Colon (tissue), 2 donors: Measurements from ENCODE around the gene ZNF177.

Experiments used
- FAIRE-seq: peaks from 2 replicates; lab custom pipeline; 2012; peaks lifted over from hg19 to GRCh38; lab: Jason Lieb, UNC
- donor health status: control.
- donor health status: control.

The ZNF177 gene

GRCh38 chr19:9430444-9430843 is 67.6 kb downstream of the ZNF177 start:
- FAIRE-seq, result no peak

DNA sequence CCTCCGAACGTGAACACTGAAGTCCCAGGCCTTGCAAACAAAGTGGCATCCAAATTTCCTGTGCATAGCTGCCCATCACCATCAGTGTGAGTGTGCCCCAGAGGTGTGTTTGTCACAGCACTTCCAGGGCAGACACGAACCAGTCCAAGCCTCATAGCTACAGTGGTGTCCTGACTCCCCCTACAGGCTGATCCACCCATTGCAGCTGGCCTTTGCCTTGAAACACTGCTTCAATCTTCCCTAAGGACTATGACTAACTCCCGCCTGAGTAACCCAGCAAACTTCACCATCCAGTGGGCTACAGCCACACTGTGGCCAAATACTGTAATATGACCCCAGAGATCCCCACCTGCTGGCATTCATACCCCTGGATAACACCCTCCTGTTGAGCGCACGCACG is 68.7 kb downstream of the ZNF177 start:
- no peak for FAIRE-seq
